H54 (cell line): Measurements from ENCODE around the gene BICDL1.
"Not testable (repeated sequence)": the region's sequence is repeated elsewhere in the genome, so short reads cannot be mapped to it uniquely, and the experiment has no call there.

ENCODE experiments used
- DNase-seq: peaks from one replicate; pipeline ENCODE4 v3.0.0; 2011; ENCODE audit warnings: low spot score, mixed read lengths; ENCODE audit not compliant: insufficient read length
- FAIRE-seq: peaks from 3 replicates; lab custom pipeline; 2011; peaks lifted over from hg19 to GRCh38; lab: Jason Lieb, UNC
- POLR2A ChIP-seq: IDR thresholded peaks from 2 replicates; pipeline ENCODE4 v1.6.1; 2011; ENCODE audit warnings: low read depth, mild to moderate bottlenecking, low read length

The BICDL1 gene

GRCh38 chr12:120015313-120015712 is 26.3 kb downstream of the BICDL1 start:
- DNase-seq (no peak), FAIRE-seq (no peak)
- TF ChIP-seq POLR2A: no peak

DNA sequence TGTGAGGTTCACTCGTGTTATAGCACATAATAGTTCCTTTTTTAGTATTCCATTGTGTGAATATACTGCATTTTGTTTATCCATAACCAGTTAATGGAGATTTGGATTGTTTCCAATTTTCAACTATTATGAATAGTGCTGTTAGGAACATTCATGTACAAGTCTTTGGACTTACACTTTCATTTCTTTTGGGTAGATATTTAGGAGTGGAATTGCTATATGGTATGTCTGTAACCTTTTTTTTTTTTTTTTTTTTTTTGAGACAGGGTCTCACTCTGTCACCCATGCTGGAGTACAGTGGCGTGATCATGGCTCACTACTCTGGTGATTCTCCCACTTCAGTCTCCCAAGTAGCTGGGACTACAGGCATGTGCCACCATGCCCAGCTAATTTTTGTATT is 27.2 kb downstream of the BICDL1 start:
- DNase-seq, FAIRE-seq: not testable (repeated sequence)

DNA sequence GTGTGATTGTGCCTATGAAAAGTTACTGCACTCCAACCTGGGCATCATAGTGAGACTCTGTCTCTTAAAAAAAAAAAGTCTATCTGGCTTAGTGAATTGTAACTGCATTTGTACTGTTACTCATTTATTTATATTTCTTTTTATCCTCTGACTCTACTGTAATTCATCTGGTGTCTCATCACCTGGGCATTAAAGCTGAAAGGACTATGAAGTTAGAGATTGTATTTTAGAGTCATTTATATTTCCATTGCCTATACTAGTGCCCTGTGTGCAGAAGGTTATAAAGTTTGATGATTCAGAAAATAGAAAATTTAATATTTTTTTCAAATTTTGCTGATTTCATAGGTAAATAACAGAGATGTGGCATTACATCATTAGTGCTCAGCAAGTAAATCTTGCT is 30.2 kb downstream of the BICDL1 start:
- DNase-seq: no peak
- TF ChIP-seq POLR2A: no peak
- no peak for FAIRE-seq

- DNase-seq: no peak
- no peak for FAIRE-seq
- TF ChIP-seq POLR2A: no peak
These were observed 30.9 kb downstream of the BICDL1 start for GRCh38 chr12:120019938-120020337.

GRCh38 chr12:120024193-120024592 is 35.2 kb downstream of the BICDL1 start:
- no peak for FAIRE-seq
- no peak for TF ChIP-seq POLR2A
- no peak for DNase-seq

DNA sequence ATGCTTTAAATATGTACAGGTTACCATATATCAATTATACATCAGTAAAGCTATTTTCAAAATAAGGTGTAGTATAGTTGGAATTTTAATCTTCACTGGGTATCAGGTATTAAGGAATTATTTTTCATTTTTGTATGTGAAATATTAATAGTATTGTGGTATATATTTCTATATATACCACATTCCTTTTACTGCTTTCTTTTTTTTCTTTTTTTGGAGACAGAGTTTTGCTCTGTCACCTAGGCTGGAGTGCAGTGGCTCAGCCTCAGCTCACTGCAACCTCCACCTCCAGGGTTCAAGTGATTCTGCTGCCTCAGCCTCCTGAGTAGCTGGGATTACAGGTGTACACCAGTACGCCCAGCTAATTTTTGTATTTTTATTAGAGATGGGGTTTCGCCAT is 36.6 kb downstream of the BICDL1 start:
- DNase-seq: no peak
- FAIRE-seq: no peak
- TF ChIP-seq POLR2A: no peak

DNA sequence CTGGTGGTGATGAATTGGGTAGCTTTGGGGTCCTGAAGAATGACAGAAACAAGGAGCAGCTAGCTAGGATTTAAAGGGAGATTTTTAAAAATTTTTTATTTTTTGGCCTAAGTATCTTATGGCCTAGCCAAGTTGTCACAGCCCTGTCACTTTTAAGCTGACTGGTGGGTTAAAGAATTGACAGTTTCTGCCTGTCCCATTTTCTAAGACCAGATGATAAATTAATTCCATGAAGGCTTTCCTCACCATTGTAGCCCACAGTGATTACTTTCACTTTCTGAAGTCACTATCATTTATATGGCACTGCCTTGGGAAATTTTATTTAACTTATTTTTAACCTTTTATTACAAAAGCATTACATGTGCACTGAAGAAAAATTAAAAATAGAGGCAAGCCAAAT is 43.2 kb downstream of the BICDL1 start:
- no peak for TF ChIP-seq POLR2A
- FAIRE-seq (no peak), DNase-seq (no peak)

DNA sequence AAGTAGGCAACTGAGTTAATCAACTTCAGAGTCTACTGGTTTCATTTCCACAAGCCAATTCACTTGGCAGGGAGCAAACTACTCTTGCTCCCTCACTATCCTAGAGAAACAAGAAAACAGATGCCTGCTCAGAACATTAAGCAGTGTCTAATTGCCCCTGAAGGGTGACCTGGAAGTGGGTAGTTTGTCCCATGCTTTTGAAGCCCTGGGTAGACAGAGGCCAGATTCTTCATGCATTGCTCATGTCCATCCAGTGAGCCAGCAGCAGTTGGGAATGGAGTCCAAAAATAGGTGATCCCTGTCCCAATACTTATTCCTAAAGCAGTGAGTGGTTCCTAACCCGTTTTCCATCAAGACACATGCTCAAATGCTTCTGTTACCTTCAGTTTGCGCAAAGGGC is 48.8 kb downstream of the BICDL1 start:
- peak; percentile 17 for DNase-seq
- no peak for TF ChIP-seq POLR2A
- FAIRE-seq: peak; percentile 82

DNA sequence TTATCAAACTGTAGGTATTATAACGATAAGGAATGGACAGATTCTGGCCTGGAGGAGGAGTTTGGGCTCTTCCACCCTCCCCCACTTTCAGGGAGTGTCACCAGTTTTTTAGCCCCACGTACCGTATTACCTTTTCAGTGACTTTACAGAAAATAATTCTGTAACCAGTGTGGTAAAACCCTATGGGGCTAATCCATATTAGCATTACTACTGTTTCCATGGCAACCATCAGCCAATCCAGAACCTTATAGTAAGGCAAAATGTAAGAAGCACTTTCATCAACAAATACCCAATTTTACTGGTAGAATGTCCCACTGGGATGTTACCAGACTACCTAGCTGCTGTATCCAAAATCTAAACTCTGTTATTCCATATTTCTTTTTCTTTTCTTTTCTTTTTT is 50.7 kb downstream of the BICDL1 start:
- DNase-seq (no peak), FAIRE-seq (no peak)
- TF ChIP-seq POLR2A: no peak

DNA sequence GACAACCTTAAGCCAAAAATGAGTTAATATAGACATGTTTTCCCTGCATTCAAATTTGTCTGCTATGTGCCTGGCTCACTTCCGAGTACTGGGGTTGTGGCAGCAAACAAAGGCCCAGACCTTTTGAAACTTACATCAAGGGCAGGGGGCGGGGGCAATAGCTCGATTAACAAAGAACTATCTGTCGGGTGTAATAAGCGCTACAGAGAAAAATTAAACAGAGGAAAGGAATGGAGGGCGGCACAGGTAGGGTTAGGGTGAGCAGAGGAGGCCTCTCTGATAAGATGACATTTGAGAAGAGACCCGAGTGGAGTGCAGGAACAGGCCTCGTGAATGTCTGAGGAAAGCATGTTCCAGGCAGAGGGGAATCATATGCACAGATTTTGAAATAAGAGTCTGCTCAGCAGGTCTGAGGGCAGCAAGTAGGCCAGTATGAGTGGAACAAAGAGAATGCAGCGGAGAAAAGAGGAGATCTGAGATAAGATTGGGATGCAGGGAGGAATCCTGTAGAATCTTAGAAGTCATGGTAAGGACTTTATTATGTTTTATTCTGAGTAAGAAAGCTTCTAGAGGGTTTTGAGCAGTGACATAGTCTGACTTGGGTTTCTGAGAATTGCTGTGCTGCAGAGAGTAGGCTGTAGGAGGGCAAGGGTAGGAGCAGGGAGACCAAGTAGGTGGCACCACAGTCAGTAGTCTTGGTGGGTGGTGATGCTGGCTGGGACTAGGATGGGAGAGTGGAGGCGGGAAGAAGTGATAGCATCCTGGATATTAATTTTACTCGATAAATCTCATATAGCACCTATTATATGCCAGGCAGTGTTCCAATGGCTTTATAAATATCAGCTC is 52.6 kb downstream of the BICDL1 start:
- TF ChIP-seq POLR2A: no peak
- no peak for FAIRE-seq
- DNase-seq: no peak

DNA sequence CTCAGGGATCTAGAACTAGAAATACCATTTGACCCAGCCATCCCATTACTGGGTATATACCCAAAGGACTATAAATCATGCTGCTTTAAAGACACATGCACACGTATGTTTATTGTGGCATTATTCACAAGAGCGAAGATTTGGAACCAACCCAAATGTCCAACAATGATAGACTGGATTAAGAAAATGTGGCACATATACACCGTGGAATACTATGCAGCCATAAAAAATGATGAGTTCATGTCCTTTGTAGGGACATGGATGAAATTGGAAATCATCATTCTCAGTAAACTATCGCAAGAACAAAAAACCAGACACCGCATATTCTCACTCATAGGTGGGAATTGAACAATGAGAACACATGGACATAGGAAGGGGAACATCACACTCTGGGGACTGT is 56.3 kb downstream of the BICDL1 start:
- not testable (repeated sequence) for FAIRE-seq

DNA sequence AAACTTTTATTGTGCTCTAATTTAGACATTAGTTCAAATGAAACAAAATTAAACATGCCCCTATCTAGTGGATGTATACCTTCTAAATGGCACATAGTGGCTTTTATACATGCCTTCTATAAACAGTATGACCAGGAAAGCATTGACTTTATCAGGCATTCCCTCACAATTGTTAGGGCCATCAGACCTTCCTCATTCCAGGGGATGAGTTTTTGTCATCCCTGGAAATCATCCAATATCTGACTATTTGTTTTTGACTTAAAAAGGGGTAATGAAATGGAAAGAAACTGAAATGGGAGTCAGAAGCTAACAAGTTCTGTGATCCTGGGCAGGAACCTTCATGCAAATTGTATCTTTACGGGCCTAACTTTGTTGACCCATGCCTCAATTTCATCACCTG is 58.0 kb downstream of the BICDL1 start:
- no peak for TF ChIP-seq POLR2A
- DNase-seq: no peak
- peak; percentile 45 for FAIRE-seq

More for the DNA sequence above, 56.3 kb downstream of the BICDL1 start:
- DNase-seq: not testable (repeated sequence)

DNA sequence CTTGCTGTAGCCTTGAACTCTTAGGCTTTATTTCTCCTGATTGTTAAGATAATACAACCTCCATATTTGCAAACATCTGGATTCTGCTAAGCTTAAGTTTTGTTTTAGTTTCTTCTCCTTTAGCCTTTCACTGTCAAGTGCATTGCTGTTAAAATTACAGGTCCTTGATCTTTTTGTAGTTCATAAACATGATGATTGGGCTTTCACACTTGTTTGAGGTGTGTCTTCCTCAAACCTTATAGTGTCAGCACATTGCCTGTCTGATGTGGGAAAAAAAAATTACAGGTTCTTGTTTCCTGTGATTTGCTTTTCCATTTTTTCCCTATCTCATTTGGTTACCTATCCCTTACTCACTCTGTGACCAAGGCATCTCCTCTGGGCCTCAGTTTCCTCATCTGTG is 59.2 kb downstream of the BICDL1 start:
- TF ChIP-seq POLR2A: no peak
- DNase-seq (no peak), FAIRE-seq (no peak)

DNA sequence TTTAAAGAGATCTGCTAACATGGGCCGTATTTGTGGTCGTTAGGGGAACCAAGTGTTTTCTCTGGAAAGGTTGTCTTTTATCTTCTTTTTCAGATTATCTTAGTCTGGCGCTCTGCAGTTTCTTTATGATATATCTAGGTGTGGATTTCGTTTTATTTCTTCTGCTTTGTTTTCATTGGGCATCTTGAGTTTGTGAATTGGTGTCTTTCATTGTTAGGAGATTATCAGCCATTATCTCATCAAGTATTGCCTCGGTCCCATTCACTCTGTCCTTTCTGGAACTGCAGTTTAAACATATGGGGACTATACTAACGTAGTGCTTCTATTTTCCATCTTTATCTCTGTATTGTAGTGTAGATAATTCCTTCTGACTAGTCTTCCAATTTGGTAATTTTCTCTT is 60.4 kb downstream of the BICDL1 start:
- FAIRE-seq: no peak
- no peak for DNase-seq
- no peak for TF ChIP-seq POLR2A

DNA sequence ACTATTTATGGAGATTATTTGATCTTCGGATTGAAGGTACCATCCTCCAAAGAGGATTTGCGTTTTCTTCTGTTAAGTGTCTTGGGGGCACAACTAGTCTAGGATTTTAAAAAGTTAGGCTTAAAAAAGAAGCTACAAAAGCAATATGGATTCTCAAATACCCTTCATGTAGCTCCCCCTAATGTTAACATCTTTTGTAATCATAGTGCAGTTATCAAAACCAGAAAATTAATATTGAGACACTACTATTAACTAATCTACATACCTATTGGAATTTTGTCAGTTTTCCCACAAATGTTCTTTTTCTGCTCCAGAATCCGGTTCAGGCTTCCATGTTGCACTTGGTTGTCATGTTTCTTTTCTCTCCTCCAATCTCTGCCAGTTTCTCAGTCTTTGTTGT is 62.5 kb downstream of the BICDL1 start:
- no peak for TF ChIP-seq POLR2A
- no peak for FAIRE-seq
- DNase-seq: no peak
